CD8-positive, alpha-beta memory T cell (primary cell): ENCODE data around the gene RAMP1. TPM values are rescaled to one million over a fixed set of nuclear protein-coding genes. Genes with fewer than 3 reads are reported as not detected.

Experiments used
- CTCF ChIA-PET: fragments of 350-600 bp; sonication (Branson Sonifier 250); formaldehyde crosslinking; loops from one replicate; lab custom pipeline; 2021; ENCODE audit warnings: antibody characterized with exemption; lab: Charles Lee
- POLR2A ChIA-PET: fragments of 350-600 bp; sonication (Branson Sonifier 250); formaldehyde crosslinking; loops from one replicate; lab custom pipeline; 2021; ENCODE audit warnings: antibody characterized with exemption; lab: Charles Lee
- DNase-seq, 5 donors: peaks; one replicate each; pipeline versions ENCODE4 v3.0.0 to v3.0.0-alpha.2; 2020 to 2022; ENCODE audit warnings: mixed read lengths in 1 of 5
- H3K27ac ChIP-seq: one replicate; pipeline ENCODE4 v1.7.0; 2013; ENCODE audit warnings: low read depth, mild to moderate bottlenecking, low read length, moderate library complexity
- H3K27me3 ChIP-seq: 2 replicates; pipeline ENCODE4 v1.7.0; 2013; ENCODE audit warnings: low read length, mild to moderate bottlenecking; ENCODE audit not compliant: insufficient read depth, poor library complexity, severe bottlenecking
- H3K36me3 ChIP-seq: 2 replicates; pipeline ENCODE4 v1.7.0; 2013; ENCODE audit warnings: mild to moderate bottlenecking, low read length, moderate library complexity; ENCODE audit not compliant: insufficient read depth
- H3K4me1 ChIP-seq: 2 replicates; pipeline ENCODE4 v1.7.0; 2013; ENCODE audit warnings: mild to moderate bottlenecking, low read length, moderate library complexity; ENCODE audit not compliant: insufficient read depth
- H3K4me3 ChIP-seq: 2 replicates; pipeline ENCODE4 v1.7.0; 2013; ENCODE audit warnings: mild to moderate bottlenecking, low read length
- H3K9me3 ChIP-seq: 2 replicates; pipeline ENCODE4 v1.7.0; 2013; ENCODE audit warnings: mild to moderate bottlenecking, low read length
- H3K27ac Mint-ChIP-seq, 8 donors: one replicate each; pipeline ENCODE4 v1.8.0; 2020 to 2021; ENCODE audit warnings: mixed read lengths in 8 of 8, mild to moderate bottlenecking in 6 of 8, inconsistent platforms in 3 of 8, moderate library complexity in 3 of 8
- H3K27me3 Mint-ChIP-seq, 2 donors: one replicate each; pipeline ENCODE4 v1.8.0; 2020 to 2021; ENCODE audit warnings: mixed read lengths in 2 of 2, mild to moderate bottlenecking in 1 of 2, moderate library complexity in 1 of 2
- H3K36me3 Mint-ChIP-seq, 3 donors: one replicate each; pipeline ENCODE4 v1.8.0; 2020 to 2021; ENCODE audit warnings: mixed read lengths in 3 of 3, inconsistent platforms in 1 of 3, mild to moderate bottlenecking in 1 of 3
- H3K4me1 Mint-ChIP-seq, 3 donors: one replicate each; pipeline ENCODE4 v1.8.0; 2020 to 2021; ENCODE audit warnings: mixed read lengths in 3 of 3, inconsistent platforms in 1 of 3, mild to moderate bottlenecking in 1 of 3
- H3K4me3 Mint-ChIP-seq, 7 donors: one replicate each; pipeline ENCODE4 v1.8.0; 2020 to 2021; ENCODE audit warnings: mixed read lengths in 7 of 7, mild to moderate bottlenecking in 6 of 7, moderate library complexity in 4 of 7, inconsistent platforms in 2 of 7
- H3K9me3 Mint-ChIP-seq, 5 donors: one replicate each; pipeline ENCODE4 v1.8.0; 2020 to 2022; ENCODE audit warnings: mixed read lengths in 5 of 5, mild to moderate bottlenecking in 3 of 5, moderate library complexity in 2 of 5, inconsistent platforms in 1 of 5
- polyA plus RNA-seq: library from polyadenylated mRNA; unstranded; fragments of 300-500 nt; fragmentation: Illumina TruSeq; gene quantifications from one replicate; pipeline ENCODE4 v1.2.3, GENCODE V29; 2021
- total RNA-seq, 2 experiments: library from RNA; stranded (reverse); gene quantifications; one replicate each; pipeline ENCODE4 v1.2.3, GENCODE V29; 2021

The RAMP1 gene
- total and polyA plus RNA-seq, 3 experiments from 2014 or later = 0.59 to 0.63 (median 0.60) TPM

- H3K27me3 Mint-ChIP-seq = peaks cover 37 to 50% of the 10 kb centered on the region in 2 donors
- CTCF ChIA-PET = interaction anchor here (0.8 to 1.3 kb wide), 3 partner anchors 65 to 406 kb away, joined by 3 to 9 read pairs (median 3); no protein-coding TSS in a partner anchor
- H3K4me1 Mint-ChIP-seq = peaks cover 3 to 6% (median 4%) of the 10 kb centered on the region in 3 donors
- no peaks in the 10 kb centered on the region for H3K9me3 ChIP-seq
- H3K27me3 ChIP-seq = no peaks in the 10 kb centered on the region
- H3K36me3 Mint-ChIP-seq = no peaks in the 10 kb centered on the region
- peak overlapping the region in 3 of 7 donors; percentile 26 to 83 (median 47) for H3K4me3 Mint-ChIP-seq
- POLR2A ChIA-PET = interaction anchor here (0.6 kb wide), 1 partner anchor 394 kb away, joined by 3 read pairs; no protein-coding TSS in a partner anchor
- no peak overlapping the region for H3K4me3 ChIP-seq
- no peaks in the 10 kb centered on the region for H3K9me3 Mint-ChIP-seq
- no peaks in the 10 kb centered on the region for H3K4me1 ChIP-seq
- no peak overlapping the region for H3K27ac Mint-ChIP-seq
- H3K36me3 ChIP-seq = no peaks in the 10 kb centered on the region
- DNase-seq = peak in 2 of 5 donors; percentile 18 to 28
- H3K27ac ChIP-seq = no peak overlapping the region
These were observed 935 bp upstream of the RAMP1 start for GRCh38 chr2:237858294-237859081.

- POLR2A ChIA-PET = no interaction called here
- CTCF ChIA-PET = interaction anchor here (0.8 to 1.3 kb wide), 2 partner anchors 64 to 404 kb away, joined by 3 to 9 read pairs; no protein-coding TSS in a partner anchor
- Histone ChIP-seq H3K36me3 (no peaks in the 10 kb centered on the region), H3K4me1 (no peaks in the 10 kb centered on the region), H3K4me3 (no peak overlapping the region), H3K9me3 (no peaks in the 10 kb centered on the region), H3K27me3 (no peaks in the 10 kb centered on the region), H3K27ac (no peak overlapping the region)
- Mint-ChIP-seq H3K4me1 (peaks cover 3 to 6% (median 4%) of the 10 kb centered on the region in 3 donors), H3K27ac (no peak overlapping the region), H3K4me3 (no peak overlapping the region), H3K36me3 (no peaks in the 10 kb centered on the region), H3K9me3 (no peaks in the 10 kb centered on the region), H3K27me3 (peaks cover 37 to 51% of the 10 kb centered on the region in 2 donors)
- no peak for DNase-seq
These were observed 365 bp upstream of the RAMP1 start for GRCh38 chr2:237859082-237859433.

DNA sequence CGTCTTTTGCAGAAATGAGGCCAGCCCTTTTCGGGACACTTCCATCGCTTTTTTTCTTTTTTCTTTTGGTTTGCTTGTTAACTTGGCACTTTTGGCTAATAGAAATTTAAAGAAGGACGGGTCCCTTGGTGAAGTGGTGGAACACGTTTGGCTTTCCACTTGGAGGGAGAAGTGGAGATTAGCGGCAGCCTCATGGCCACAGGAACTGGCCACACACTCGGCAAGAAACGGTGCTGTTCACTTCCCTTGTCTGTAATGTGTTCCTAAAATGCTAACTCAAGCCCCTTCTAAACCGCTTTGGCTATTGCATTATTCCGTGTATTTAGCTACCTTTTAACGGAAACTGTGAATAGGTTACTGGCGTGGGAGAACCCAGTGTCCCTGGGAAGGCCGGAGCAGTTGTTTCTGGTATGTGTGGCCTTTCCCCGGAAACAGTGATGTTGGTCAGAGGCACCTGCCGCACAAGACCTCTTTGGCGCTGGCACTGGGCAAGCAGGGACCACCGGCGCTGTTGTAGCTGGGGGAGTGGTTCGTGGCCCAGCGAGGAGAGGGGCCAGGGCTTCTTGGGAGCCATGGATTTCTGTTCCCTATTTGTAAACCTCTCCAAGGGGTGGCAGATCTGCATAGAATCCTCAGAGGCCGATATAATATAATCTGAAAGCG, 981 bp downstream of the RAMP1 start:
- no peaks in the 10 kb centered on the region for H3K9me3 Mint-ChIP-seq
- no peaks in the 10 kb centered on the region for H3K36me3 ChIP-seq
- peaks cover 3 to 6% (median 4%) of the 10 kb centered on the region in 3 donors for H3K4me1 Mint-ChIP-seq
- no peaks in the 10 kb centered on the region for H3K27me3 ChIP-seq
- no peak for DNase-seq
- H3K4me3 Mint-ChIP-seq = peak overlapping the region in 1 of 7 donors; percentile 51
- H3K27ac ChIP-seq = no peak overlapping the region
- H3K4me3 ChIP-seq = no peak overlapping the region
- no peaks in the 10 kb centered on the region for H3K9me3 ChIP-seq
- H3K27ac Mint-ChIP-seq = no peak overlapping the region
- CTCF ChIA-PET = no interaction called here
- peaks cover 41 to 61% of the 10 kb centered on the region in 2 donors for H3K27me3 Mint-ChIP-seq
- H3K36me3 Mint-ChIP-seq = no peaks in the 10 kb centered on the region
- no peaks in the 10 kb centered on the region for H3K4me1 ChIP-seq
- POLR2A ChIA-PET = no interaction called here

DNA sequence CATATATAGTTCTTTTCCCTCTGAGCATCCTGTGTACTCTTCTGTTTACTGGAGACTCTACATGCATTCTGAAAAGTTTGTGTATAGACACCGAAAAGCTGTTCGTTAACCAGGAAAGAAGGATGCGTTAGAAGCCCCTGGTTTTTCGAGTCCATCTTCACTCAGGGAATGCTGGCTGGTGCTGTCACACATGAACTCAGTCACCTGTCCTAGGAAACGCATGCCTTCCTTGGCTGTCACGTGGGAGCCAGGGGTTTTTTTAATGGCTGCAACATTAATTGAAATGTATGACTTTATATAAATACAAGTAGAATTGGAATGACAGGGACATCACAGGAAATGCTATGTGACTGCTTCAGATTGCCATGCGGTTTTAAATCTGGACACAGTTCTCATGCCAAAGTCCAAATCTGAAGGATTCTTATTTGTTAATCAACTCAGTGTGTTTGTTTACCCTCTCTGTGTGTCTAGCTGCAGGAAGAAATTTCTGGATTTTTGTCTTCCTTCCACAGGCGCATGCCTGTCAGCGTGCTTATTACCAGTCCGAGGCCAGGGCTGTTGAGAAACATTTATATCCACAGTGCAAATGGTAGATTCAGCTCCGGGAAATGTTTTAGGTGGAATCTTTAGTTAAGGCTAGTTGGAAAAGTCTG, 2.6 kb downstream of the RAMP1 start:
- Mint-ChIP-seq H3K27ac (peak overlapping the region in 1 of 8 donors; percentile 46), H3K4me1 (peaks cover 3 to 6% (median 4%) of the 10 kb centered on the region in 3 donors), H3K9me3 (no peaks in the 10 kb centered on the region), H3K27me3 (peaks cover 38 to 62% of the 10 kb centered on the region in 2 donors), H3K36me3 (no peaks in the 10 kb centered on the region), H3K4me3 (no peak overlapping the region)
- POLR2A ChIA-PET = no interaction called here
- no peaks in the 10 kb centered on the region for H3K27me3 ChIP-seq
- no peaks in the 10 kb centered on the region for H3K4me1 ChIP-seq
- no peaks in the 10 kb centered on the region for H3K9me3 ChIP-seq
- no peak overlapping the region for H3K27ac ChIP-seq
- H3K36me3 ChIP-seq = no peaks in the 10 kb centered on the region
- DNase-seq = no peak
- CTCF ChIA-PET = no interaction called here
- H3K4me3 ChIP-seq = no peak overlapping the region

- H3K27me3 ChIP-seq = no peaks in the 10 kb centered on the region
- DNase-seq = no peak
- H3K36me3 Mint-ChIP-seq = no peaks in the 10 kb centered on the region
These were observed 3.1 kb downstream of the RAMP1 start for GRCh38 chr2:237862528-237862895.

GRCh38 chr2:237863102-237863511, 3.7 kb downstream of the RAMP1 start:
- H3K36me3 ChIP-seq = no peaks in the 10 kb centered on the region
- H3K4me1 ChIP-seq = no peaks in the 10 kb centered on the region
- H3K4me3 ChIP-seq = no peak overlapping the region
- Mint-ChIP-seq H3K36me3 (no peaks in the 10 kb centered on the region), H3K4me3 (no peak overlapping the region), H3K9me3 (no peaks in the 10 kb centered on the region), H3K27ac (no peak overlapping the region), H3K4me1 (peaks cover 3 to 6% (median 4%) of the 10 kb centered on the region in 3 donors), H3K27me3 (peaks cover 37 to 55% of the 10 kb centered on the region in 2 donors)
- POLR2A ChIA-PET = no interaction called here
- H3K27ac ChIP-seq = no peak overlapping the region
- H3K27me3 ChIP-seq = no peaks in the 10 kb centered on the region
- CTCF ChIA-PET = no interaction called here
- H3K9me3 ChIP-seq = no peaks in the 10 kb centered on the region
- no peak for DNase-seq

More at GRCh38 chr2:237862528-237862895, 3.1 kb downstream of the RAMP1 start:
- CTCF ChIA-PET = no interaction called here
- POLR2A ChIA-PET = no interaction called here
- Histone ChIP-seq H3K36me3 (no peaks in the 10 kb centered on the region), H3K4me3 (no peak overlapping the region), H3K9me3 (no peaks in the 10 kb centered on the region), H3K4me1 (no peaks in the 10 kb centered on the region), H3K27ac (no peak overlapping the region)
- no peak overlapping the region for H3K4me3 Mint-ChIP-seq
- peak overlapping the region in 1 of 8 donors; percentile 46 for H3K27ac Mint-ChIP-seq
- H3K4me1 Mint-ChIP-seq = peaks cover 3 to 6% (median 4%) of the 10 kb centered on the region in 3 donors
- H3K27me3 Mint-ChIP-seq = peaks cover 37 to 58% of the 10 kb centered on the region in 2 donors
- H3K9me3 Mint-ChIP-seq = no peaks in the 10 kb centered on the region

GRCh38 chr2:237863689-237864443, 4.4 kb downstream of the RAMP1 start:
- CTCF ChIA-PET = no interaction called here
- Histone ChIP-seq H3K27me3 (no peaks in the 10 kb centered on the region), H3K36me3 (no peaks in the 10 kb centered on the region), H3K9me3 (no peaks in the 10 kb centered on the region), H3K4me1 (peaks cover 4% of the 10 kb centered on the region), H3K4me3 (no peak overlapping the region), H3K27ac (no peak overlapping the region)
- Mint-ChIP-seq H3K27ac (no peak overlapping the region), H3K4me1 (peaks cover 2 to 8% (median 5%) of the 10 kb centered on the region in 3 donors), H3K27me3 (peaks cover 31 to 55% of the 10 kb centered on the region in 2 donors), H3K9me3 (no peaks in the 10 kb centered on the region), H3K4me3 (no peak overlapping the region), H3K36me3 (no peaks in the 10 kb centered on the region)
- POLR2A ChIA-PET = no interaction called here
- no peak for DNase-seq
